ENCODE data around the gene SCN4B.

Gene SCN4B

GRCh38 chr11:118199135-118199534 lies 46.5 kb upstream of the SCN4B start:
- Histone ChIP-seq H3K4me1 (ENCODE audit: control insufficient read depth in 1 of 2, insufficient read depth in 2 of 2, low read length in 2 of 2) (no peaks in the 10 kb centered on the region), H4K8ac (ENCODE audit: low read depth, low read length) (no peak overlapping the region), H3K23ac (ENCODE audit: low read length) (no peak overlapping the region), H4K12ac (ENCODE audit: low read depth, low read length) (no peak overlapping the region), H3K18ac (ENCODE audit: low read length) (no peak overlapping the region), H2AFZ (ENCODE audit: insufficient read depth, low read length, poor library complexity) (no peak overlapping the region), H3K79me1 (ENCODE audit: low read length) (no peaks in the 10 kb centered on the region), H2BK120ac (ENCODE audit: insufficient read depth, low read length, poor library complexity) (no peak overlapping the region), H4K91ac (ENCODE audit: low read depth, low read length) (no peak overlapping the region), H3K14ac (ENCODE audit: low read length) (no peak overlapping the region), H2BK12ac (ENCODE audit: low read length) (no peak overlapping the region), H3K36me3 (ENCODE audit: control insufficient read depth in 1 of 2, insufficient read depth in 2 of 2, low read length in 2 of 2) (no peaks in the 10 kb centered on the region), H3K27ac (ENCODE audit: low read depth, low read length) (no peak overlapping the region), H3K4ac (ENCODE audit: low read depth, low read length) (no peak overlapping the region), H3K4me3 (ENCODE audit: low read depth, low read length) (no peak overlapping the region), H3K27me3 (ENCODE audit: insufficient read depth, low read length) (peaks cover 2% of the 10 kb centered on the region), H3K79me2 (ENCODE audit: control insufficient read depth, insufficient read depth, low read length, poor library complexity) (no peaks in the 10 kb centered on the region), H3K4me2 (ENCODE audit: low read length) (no peak overlapping the region), H3K9ac (ENCODE audit: low read length) (no peak overlapping the region), H2AK5ac (ENCODE audit: low read length) (no peak overlapping the region), H2BK5ac (ENCODE audit: low read depth, low read length, poor library complexity) (no peak overlapping the region), H3K9me3 (ENCODE audit: insufficient read depth, low read depth, low read length) (no peaks in the 10 kb centered on the region)
- DNase-seq: no peak
- WGBS (ENCODE audit: extremely low coverage, insufficient coverage, insufficient read length): no CpG with 5 or more reads among the region's 6 CpGs

- DNase-seq: peak; percentile 41 to 64
- H3K4me1 ChIP-seq (ENCODE audit: control insufficient read depth in 1 of 2, insufficient read depth in 2 of 2, low read length in 2 of 2): no peaks in the 10 kb centered on the region
- no peaks in the 10 kb centered on the region for H3K27me3 ChIP-seq (ENCODE audit: insufficient read depth, low read length)
- no peaks in the 10 kb centered on the region for H3K9me3 ChIP-seq (ENCODE audit: insufficient read depth, low read depth, low read length)
- H2BK120ac ChIP-seq (ENCODE audit: insufficient read depth, low read length, poor library complexity): no peak overlapping the region
- H4K12ac ChIP-seq (ENCODE audit: low read depth, low read length): no peak overlapping the region
- no peak overlapping the region for H2BK5ac ChIP-seq (ENCODE audit: low read depth, low read length, poor library complexity)
- H3K4ac ChIP-seq (ENCODE audit: low read depth, low read length): no peak overlapping the region
- no peak overlapping the region for H2AK5ac ChIP-seq (ENCODE audit: low read length)
- no peak overlapping the region for H2BK12ac ChIP-seq (ENCODE audit: low read length)
- no peak overlapping the region for H3K23ac ChIP-seq (ENCODE audit: low read length)
- H3K36me3 ChIP-seq (ENCODE audit: control insufficient read depth in 1 of 2, insufficient read depth in 2 of 2, low read length in 2 of 2): no peaks in the 10 kb centered on the region
- no peaks in the 10 kb centered on the region for H3K79me2 ChIP-seq (ENCODE audit: control insufficient read depth, insufficient read depth, low read length, poor library complexity)
- no peak overlapping the region for H2AFZ ChIP-seq (ENCODE audit: insufficient read depth, low read length, poor library complexity)
- no peak overlapping the region for H3K27ac ChIP-seq (ENCODE audit: low read depth, low read length)
- no peak overlapping the region for H3K9ac ChIP-seq (ENCODE audit: low read length)
- no peak overlapping the region for H4K91ac ChIP-seq (ENCODE audit: low read depth, low read length)
- H3K79me1 ChIP-seq (ENCODE audit: low read length): no peaks in the 10 kb centered on the region
- H3K14ac ChIP-seq (ENCODE audit: low read length): no peak overlapping the region
- no peak overlapping the region for H4K8ac ChIP-seq (ENCODE audit: low read depth, low read length)
- H3K4me3 ChIP-seq (ENCODE audit: low read depth, low read length): no peak overlapping the region
- no CpG with 5 or more reads among the region's 9 CpGs for WGBS (ENCODE audit: extremely low coverage, insufficient coverage, insufficient read length)
- H3K18ac ChIP-seq (ENCODE audit: low read length): no peak overlapping the region
- H3K4me2 ChIP-seq (ENCODE audit: low read length): no peak overlapping the region
Measured at GRCh38 chr11:118198370-118198769, 45.7 kb upstream of the SCN4B start.

- Histone ChIP-seq H3K79me2 (ENCODE audit: control insufficient read depth, insufficient read depth, low read length, poor library complexity) (no peaks in the 10 kb centered on the region), H3K14ac (ENCODE audit: low read length) (no peak overlapping the region), H2AK5ac (ENCODE audit: low read length) (no peak overlapping the region), H2BK120ac (ENCODE audit: insufficient read depth, low read length, poor library complexity) (no peak overlapping the region), H3K9me3 (ENCODE audit: insufficient read depth, low read depth, low read length) (no peaks in the 10 kb centered on the region), H3K27ac (ENCODE audit: low read depth, low read length) (no peak overlapping the region), H2BK5ac (ENCODE audit: low read depth, low read length, poor library complexity) (no peak overlapping the region), H3K79me1 (ENCODE audit: low read length) (no peaks in the 10 kb centered on the region), H3K27me3 (ENCODE audit: insufficient read depth, low read length) (no peaks in the 10 kb centered on the region), H3K4ac (ENCODE audit: low read depth, low read length) (no peak overlapping the region), H2AFZ (ENCODE audit: insufficient read depth, low read length, poor library complexity) (no peak overlapping the region), H2BK12ac (ENCODE audit: low read length) (no peak overlapping the region), H3K4me3 (ENCODE audit: low read depth, low read length) (no peak overlapping the region), H3K36me3 (ENCODE audit: control insufficient read depth in 1 of 2, insufficient read depth in 2 of 2, low read length in 2 of 2) (no peaks in the 10 kb centered on the region), H3K9ac (ENCODE audit: low read length) (no peak overlapping the region), H4K8ac (ENCODE audit: low read depth, low read length) (no peak overlapping the region), H4K91ac (ENCODE audit: low read depth, low read length) (no peak overlapping the region), H3K4me2 (ENCODE audit: low read length) (no peak overlapping the region), H3K18ac (ENCODE audit: low read length) (no peak overlapping the region), H3K4me1 (ENCODE audit: control insufficient read depth in 1 of 2, insufficient read depth in 2 of 2, low read length in 2 of 2) (no peaks in the 10 kb centered on the region), H4K12ac (ENCODE audit: low read depth, low read length) (no peak overlapping the region), H3K23ac (ENCODE audit: low read length) (no peak overlapping the region)
- no CpG with 5 or more reads among the region's 10 CpGs for WGBS (ENCODE audit: extremely low coverage, insufficient coverage, insufficient read length)
- DNase-seq: no peak
Measured at GRCh38 chr11:118194835-118195627, 42.4 kb upstream of the SCN4B start.

- no peak overlapping the region for H2BK5ac ChIP-seq (ENCODE audit: low read depth, low read length, poor library complexity)
- H2BK12ac ChIP-seq (ENCODE audit: low read length): no peak overlapping the region
- H3K9me3 ChIP-seq (ENCODE audit: insufficient read depth, low read depth, low read length): no peaks in the 10 kb centered on the region
- H4K12ac ChIP-seq (ENCODE audit: low read depth, low read length): no peak overlapping the region
- no peak overlapping the region for H2BK120ac ChIP-seq (ENCODE audit: insufficient read depth, low read length, poor library complexity)
- no peak overlapping the region for H4K8ac ChIP-seq (ENCODE audit: low read depth, low read length)
- no peak overlapping the region for H3K4me2 ChIP-seq (ENCODE audit: low read length)
- no peak overlapping the region for H3K4ac ChIP-seq (ENCODE audit: low read depth, low read length)
- no peak overlapping the region for H2AFZ ChIP-seq (ENCODE audit: insufficient read depth, low read length, poor library complexity)
- no peaks in the 10 kb centered on the region for H3K4me1 ChIP-seq (ENCODE audit: control insufficient read depth in 1 of 2, insufficient read depth in 2 of 2, low read length in 2 of 2)
- H3K14ac ChIP-seq (ENCODE audit: low read length): no peak overlapping the region
- no peak overlapping the region for H3K9ac ChIP-seq (ENCODE audit: low read length)
- no peak overlapping the region for H3K27ac ChIP-seq (ENCODE audit: low read depth, low read length)
- WGBS (ENCODE audit: extremely low coverage, insufficient coverage, insufficient read length): no CpG with 5 or more reads among the region's 6 CpGs
- H3K36me3 ChIP-seq (ENCODE audit: control insufficient read depth in 1 of 2, insufficient read depth in 2 of 2, low read length in 2 of 2): no peaks in the 10 kb centered on the region
- no peaks in the 10 kb centered on the region for H3K27me3 ChIP-seq (ENCODE audit: insufficient read depth, low read length)
- H3K23ac ChIP-seq (ENCODE audit: low read length): no peak overlapping the region
- no peak overlapping the region for H2AK5ac ChIP-seq (ENCODE audit: low read length)
- DNase-seq: no peak
- no peak overlapping the region for H4K91ac ChIP-seq (ENCODE audit: low read depth, low read length)
- H3K4me3 ChIP-seq (ENCODE audit: low read depth, low read length): no peak overlapping the region
- H3K79me1 ChIP-seq (ENCODE audit: low read length): no peaks in the 10 kb centered on the region
- no peak overlapping the region for H3K18ac ChIP-seq (ENCODE audit: low read length)
- H3K79me2 ChIP-seq (ENCODE audit: control insufficient read depth, insufficient read depth, low read length, poor library complexity): no peaks in the 10 kb centered on the region
Measured at GRCh38 chr11:118193910-118194566, 41.4 kb upstream of the SCN4B start.

All from trophoblast cell (in vitro differentiated cells and primary cell).